Upper lobe of right lung (tissue), 1 donor: ENCODE data around the gene GRIK3. TPM values are rescaled to one million over a fixed set of nuclear protein-coding genes. Genes with fewer than 3 reads are reported as not detected.
A peak's percentile ranks its signal among the peaks of the same experiment; 100 is the strongest.

Experiments used
- ATAC-seq: fragments of 200-7000 bp; cut with Tn5 transposase; one replicate; pipeline ENCODE4 v1.9.1; 2020; ENCODE audit warnings: mild to moderate bottlenecking, moderate library complexity
- DNase-seq: peaks from one replicate; pipeline ENCODE4 v3.0.0-alpha.2; 2020
- H3K27ac ChIP-seq: fragments of 200-600 bp; one replicate; pipeline ENCODE4 v1.8.0; 2022
- H3K27me3 ChIP-seq: fragments of 200-600 bp; one replicate; pipeline ENCODE4 v1.8.0; 2022; ENCODE audit warnings: mild to moderate bottlenecking
- H3K36me3 ChIP-seq: fragments of 200-600 bp; one replicate; pipeline ENCODE4 v1.8.0; 2022
- H3K4me1 ChIP-seq: fragments of 200-600 bp; one replicate; pipeline ENCODE4 v1.8.0; 2022
- H3K4me3 ChIP-seq: fragments of 200-600 bp; one replicate; pipeline ENCODE4 v1.8.0; 2022; ENCODE audit warnings: mild to moderate bottlenecking
- H3K9me3 ChIP-seq: fragments of 200-600 bp; one replicate; pipeline ENCODE4 v1.8.0; 2022
- CTCF ChIP-seq: fragments of 200-600 bp; IDR thresholded peaks from one replicate; pipeline ENCODE4 v1.8.0; 2022; ENCODE audit warnings: antibody characterized with exemption
- intact Hi-C: fragments of 100-400 bp; cut with DNase I; formaldehyde crosslinking; loops from one replicate; pipeline ENCODE4 v1.11.0; 2022
- total RNA-seq: library from RNA; stranded (reverse); fragmentation: NEBNext Ultra II Directional; extraction: Animal tissue kit (Norgen Biotek cat#: 25700); gene quantifications from one replicate; pipeline ENCODE4 v1.2.1, GENCODE V29; 2021
- donor health status: DM: no; HTN: yes; CAD: no; lungs with severe emphysema.

Gene GRIK3
- total RNA-seq, 1 donor from 2014 or later, result not detected

DNA sequence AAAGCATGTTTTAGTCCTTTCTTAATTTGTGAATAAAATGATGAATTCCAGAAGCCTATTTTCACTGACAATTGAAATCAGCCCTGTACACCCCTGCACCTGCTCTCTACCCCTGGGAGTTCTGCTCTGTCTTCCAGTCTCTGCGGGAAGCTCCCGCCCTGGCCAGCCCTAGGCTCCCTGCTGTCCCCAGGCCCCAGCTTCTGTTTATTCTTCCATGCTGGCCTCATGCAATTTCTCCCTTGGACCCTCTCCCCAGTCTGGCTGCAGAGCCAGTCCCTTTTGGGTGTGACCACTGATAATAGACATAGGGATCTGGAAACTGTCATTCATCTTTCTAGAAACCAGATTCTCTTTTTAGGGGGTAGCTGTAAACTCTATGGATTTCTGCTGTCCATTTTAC lies 258.6 kb downstream of the GRIK3 start:
- no peak for DNase-seq
- intact Hi-C loops, result no loop called here
- TF ChIP-seq CTCF, result no peak
- Histone ChIP-seq H3K36me3 (no peaks in the 10 kb centered on the region), H3K27me3 (peaks cover 34% of the 10 kb centered on the region), H3K4me1 (no peaks in the 10 kb centered on the region), H3K27ac (no peak overlapping the region), H3K9me3 (no peaks in the 10 kb centered on the region), H3K4me3 (no peak overlapping the region)
- ATAC-seq, result no peak

GRCh38 chr1:36773827-36774541 lies 260.3 kb downstream of the GRIK3 start:
- H3K4me3 ChIP-seq, result no peak overlapping the region
- no peaks in the 10 kb centered on the region for H3K36me3 ChIP-seq
- ATAC-seq (no peak), DNase-seq (no peak)
- intact Hi-C loops, result no loop called here
- H3K4me1 ChIP-seq, result no peaks in the 10 kb centered on the region
- TF ChIP-seq CTCF, result no peak
- H3K9me3 ChIP-seq, result no peaks in the 10 kb centered on the region
- H3K27me3 ChIP-seq, result peaks cover 43% of the 10 kb centered on the region
- no peak overlapping the region for H3K27ac ChIP-seq

DNA sequence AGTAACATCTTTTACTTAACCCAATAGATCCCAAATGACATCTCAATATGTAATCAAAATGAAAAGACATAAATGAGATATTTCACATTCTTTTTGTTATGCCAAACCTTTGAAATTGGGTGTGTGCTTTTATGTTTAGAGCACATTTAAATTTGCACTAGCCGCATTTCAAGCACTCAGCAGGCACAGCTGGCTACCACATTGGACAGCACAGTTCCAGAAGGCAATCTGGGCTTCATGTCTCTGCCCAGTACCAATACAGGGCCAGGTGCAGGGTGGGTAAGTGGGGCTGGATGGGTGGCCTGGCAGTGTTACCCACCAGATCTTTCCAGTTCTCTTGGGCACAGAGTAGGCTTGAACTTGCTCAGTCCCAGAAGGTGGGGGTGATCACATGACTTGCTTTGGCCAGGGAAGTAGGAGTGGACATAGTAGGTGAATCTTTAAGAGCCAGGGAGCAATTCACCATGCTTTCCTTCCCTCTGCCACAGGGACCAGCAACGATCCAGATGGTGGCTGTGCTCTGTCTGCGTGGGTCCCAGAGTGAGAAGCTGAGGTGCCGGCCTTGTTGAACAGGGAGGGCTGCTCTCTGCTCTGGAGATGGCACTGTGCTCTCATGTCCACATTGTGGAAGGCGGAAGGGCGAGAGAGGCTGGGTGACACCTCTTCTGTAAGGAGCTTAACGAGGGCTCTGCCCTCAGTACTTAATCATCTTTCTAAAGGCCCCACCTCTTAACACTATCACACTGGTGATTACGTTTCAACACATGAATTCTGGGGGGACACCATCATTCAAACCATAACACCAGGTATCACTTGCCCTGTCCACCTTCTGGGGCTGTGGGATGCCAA lies 261.4 kb downstream of the GRIK3 start:
- no peaks in the 10 kb centered on the region for H3K4me1 ChIP-seq
- intact Hi-C loops, result no loop called here
- ATAC-seq (no peak), DNase-seq (no peak)
- no peak overlapping the region for H3K27ac ChIP-seq
- H3K36me3 ChIP-seq, result no peaks in the 10 kb centered on the region
- H3K27me3 ChIP-seq, result peaks cover 43% of the 10 kb centered on the region
- H3K4me3 ChIP-seq, result no peak overlapping the region
- TF ChIP-seq CTCF, result no peak
- H3K9me3 ChIP-seq, result no peaks in the 10 kb centered on the region

DNA sequence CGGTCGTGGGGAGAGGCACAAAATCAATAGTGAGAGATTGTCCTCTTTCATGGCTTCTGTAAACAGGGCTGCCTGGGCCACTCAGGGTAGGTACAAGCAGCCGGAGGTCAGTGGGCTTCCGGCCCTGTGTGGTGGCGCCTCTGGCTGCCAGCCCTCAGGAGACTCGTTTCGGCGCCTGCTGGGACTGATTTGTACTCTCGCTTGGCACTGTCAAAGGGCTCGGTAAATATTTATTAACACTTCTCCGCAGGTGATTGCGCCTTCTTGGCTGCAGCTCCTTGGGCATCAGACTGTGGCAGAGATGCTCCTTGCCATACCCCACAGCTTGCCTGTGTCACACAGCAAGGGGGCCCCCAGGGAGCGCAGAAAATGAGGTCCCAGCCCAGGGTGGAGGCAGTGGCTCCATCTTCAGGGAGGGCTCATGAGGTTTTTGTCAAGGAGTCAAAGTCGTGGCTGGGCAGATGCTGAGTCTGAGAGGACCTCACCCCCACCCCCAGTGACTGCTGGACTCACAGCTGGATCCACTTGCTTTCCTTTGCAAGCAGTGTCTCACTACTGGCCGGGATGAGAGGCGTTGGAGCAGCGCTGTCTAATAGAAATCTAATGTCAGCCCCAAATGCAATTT lies 262.5 kb downstream of the GRIK3 start:
- intact Hi-C loops, result no loop called here
- ATAC-seq (peak; percentile 68), DNase-seq (peak; percentile 66)
- H3K36me3 ChIP-seq, result no peaks in the 10 kb centered on the region
- no peaks in the 10 kb centered on the region for H3K4me1 ChIP-seq
- no peak overlapping the region for H3K27ac ChIP-seq
- H3K27me3 ChIP-seq, result peaks cover 43% of the 10 kb centered on the region
- no peak for TF ChIP-seq CTCF
- H3K9me3 ChIP-seq, result no peaks in the 10 kb centered on the region
- no peak overlapping the region for H3K4me3 ChIP-seq

DNA sequence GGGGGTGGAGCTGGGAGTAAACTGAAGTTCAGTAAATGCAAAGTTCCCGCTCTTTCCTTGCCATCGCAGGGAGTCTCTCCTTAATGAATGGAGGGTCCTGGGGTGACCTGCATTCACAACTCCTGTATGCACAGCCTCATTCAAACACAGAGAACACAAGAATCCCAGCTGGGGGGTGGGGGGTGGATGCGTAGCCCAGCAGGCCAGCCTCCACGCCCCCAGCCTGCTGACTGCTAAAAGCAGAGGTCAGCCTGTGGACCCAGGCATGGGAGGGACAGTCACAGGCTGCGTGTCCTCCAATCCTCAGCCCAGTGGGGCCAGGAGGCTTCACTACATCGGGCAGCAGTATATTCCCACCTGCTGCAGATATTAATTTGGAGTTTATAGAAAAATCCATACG lies 263.1 kb downstream of the GRIK3 start:
- H3K4me3 ChIP-seq, result no peak overlapping the region
- H3K27ac ChIP-seq, result no peak overlapping the region
- no peak for ATAC-seq
- intact Hi-C loops, result no loop called here
- TF ChIP-seq CTCF, result no peak
- H3K4me1 ChIP-seq, result no peaks in the 10 kb centered on the region
- no peaks in the 10 kb centered on the region for H3K9me3 ChIP-seq
- peaks cover 43% of the 10 kb centered on the region for H3K27me3 ChIP-seq
- DNase-seq, result peak; percentile 25
- no peaks in the 10 kb centered on the region for H3K36me3 ChIP-seq
